Measurements from ENCODE around the gene TWF1.
"Not testable (repeated sequence)": the region's sequence is repeated elsewhere in the genome, so short reads cannot be mapped to it uniquely, and the experiment has no call there.

TWF1 gene

GRCh38 chr12:43797561-43798217, 8.4 kb downstream of the TWF1 start:
- no peak for DNase-seq

- no peak for DNase-seq
These were observed 10.3 kb downstream of the TWF1 start for GRCh38 chr12:43795716-43796280.

- peak; percentile 48 to 78 for DNase-seq
These were observed 16.2 kb downstream of the TWF1 start for GRCh38 chr12:43789941-43790340.

GRCh38 chr12:43786899-43787693, 19.0 kb downstream of the TWF1 start:
- DNase-seq, result no peak

- DNase-seq, result peak; percentile 7 to 34
These were observed 29.6 kb downstream of the TWF1 start for GRCh38 chr12:43776498-43776897.

GRCh38 chr12:43766291-43766690, 39.8 kb downstream of the TWF1 start:
- DNase-seq, result no peak

- DNase-seq, result no peak
These were observed 41.6 kb downstream of the TWF1 start for GRCh38 chr12:43764528-43764927.

GRCh38 chr12:43763769-43764168, 42.3 kb downstream of the TWF1 start:
- DNase-seq, result no peak

- no peak for DNase-seq
These were observed 43.5 kb downstream of the TWF1 start for GRCh38 chr12:43762596-43762995.

GRCh38 chr12:43761500-43761899, 44.6 kb downstream of the TWF1 start:
- DNase-seq, result no peak

- DNase-seq, result no peak
These were observed 45.7 kb downstream of the TWF1 start for GRCh38 chr12:43760396-43760795.

- DNase-seq, result peak; percentile 84 to 98
These were observed 47.2 kb downstream of the TWF1 start, which contains the start of the genes IRAK4 and PUS7L for GRCh38 chr12:43758728-43759563. Gene IRAK4 (plus strand): TSS chr12:43758951. CDS start chr12:43768112, 9,161 bp downstream. Gene PUS7L (minus strand): TSS chr12:43758790. CDS start chr12:43755245, 3,545 bp downstream.

- peak in 1 of 2 experiments; percentile 28 for DNase-seq
These were observed 47.8 kb downstream of the TWF1 start for GRCh38 chr12:43758247-43758727.

GRCh38 chr12:43754015-43754414, 52.1 kb downstream of the TWF1 start:
- no peak for DNase-seq

GRCh38 chr12:43751360-43751759, 54.8 kb downstream of the TWF1 start:
- not testable (repeated sequence) for DNase-seq

GRCh38 chr12:43750814-43751213, 55.3 kb downstream of the TWF1 start:
- DNase-seq, result no peak

GRCh38 chr12:43749016-43749415, 57.1 kb downstream of the TWF1 start:
- no peak for DNase-seq

- DNase-seq, result no peak
These were observed 61.3 kb downstream of the TWF1 start for GRCh38 chr12:43744826-43745225.

All from NCI-H446 (cell line).